SK-N-SH (cell line): Measurements from ENCODE around the gene TP53BP2. TPM values are rescaled to one million over a fixed set of nuclear protein-coding genes. Genes with fewer than 3 reads are reported as not detected.

Experiments
- CTCF ChIA-PET: fragments of 300-600, 350-600 bp; formaldehyde crosslinking; extraction: SDS; loops from one replicate; lab custom pipeline; 2021; lab: Yijun Ruan, JAX
- POLR2A ChIA-PET: fragments of 350-600 bp; sonication (Branson Sonifier 250); formaldehyde crosslinking; extraction: SDS; loops from one replicate; lab custom pipeline; 2020; ENCODE audit warnings: antibody characterized with exemption, inconsistent platforms; lab: Yijun Ruan, JAX
- DNase-seq: peaks from one replicate; pipeline ENCODE4 v3.0.0; 2012
- H2AFZ ChIP-seq: fragments of 200-600 bp; sonication (generic); 2 replicates; pipeline ENCODE4 v1.8.1; 2016; ENCODE audit warnings: antibody characterized with exemption, mild to moderate bottlenecking, low read depth
- H3F3A ChIP-seq: fragments of 200-600 bp; sonication (generic); replicated peaks from 2 replicates; pipeline ENCODE3; 2016; ENCODE audit warnings: antibody characterized with exemption, mild to moderate bottlenecking; ENCODE audit not compliant: insufficient read depth
- H3K27ac ChIP-seq, 2 experiments: fragments of 200-500 bp in 1 of 2; fragments of 200-600 bp in 1 of 2; sonication (Bioruptor generic) in 1 of 2; sonication (generic), shearing (Covaris generic) in 1 of 2; 2 replicates each; pipeline versions ENCODE4 v1.5.1 to v1.6.1; 2014 to 2016; ENCODE audit warnings: low read depth in 2 of 2, inconsistent platforms in 1 of 2, low read length in 1 of 2, mild to moderate bottlenecking in 1 of 2, mixed read lengths in 1 of 2
- H3K27me3 ChIP-seq: fragments of 200-600 bp; sonication (generic), shearing (Covaris generic); 2 replicates; pipeline ENCODE4 v1.6.1; 2016; ENCODE audit warnings: mixed run types; ENCODE audit not compliant: insufficient read depth
- H3K36me3 ChIP-seq, 2 experiments: fragments of 200-500 bp in 1 of 2; fragments of 200-600 bp in 1 of 2; sonication (Bioruptor generic) in 1 of 2; sonication (generic) in 1 of 2; replicated peaks in 1 of 2; 2 replicates each; pipeline versions ENCODE3 to v1.5.1; 2014 to 2016; ENCODE audit warnings: low read length in 1 of 2, mild to moderate bottlenecking in 1 of 2; ENCODE audit not compliant: insufficient read depth in 2 of 2, control insufficient read depth in 1 of 2
- H3K4me1 ChIP-seq, 2 experiments: fragments of 200-500 bp in 1 of 2; fragments of 200-600 bp in 1 of 2; sonication (Bioruptor generic) in 1 of 2; sonication (generic), shearing (Covaris generic) in 1 of 2; 2 replicates each; pipeline versions ENCODE4 v1.5.1 to v1.6.1; 2014 to 2016; ENCODE audit warnings: low read depth in 1 of 2, low read length in 1 of 2, mixed run types in 1 of 2; ENCODE audit not compliant: insufficient read depth in 2 of 2, control insufficient read depth in 1 of 2
- H3K4me2 ChIP-seq: fragments of 200-600 bp; sonication (generic), shearing (Covaris generic); 2 replicates; pipeline ENCODE4 v1.6.1; 2017; ENCODE audit warnings: mixed run types
- H3K4me3 ChIP-seq, 2 experiments: fragments of 200-500 bp in 1 of 2; fragments of 200-600 bp in 1 of 2; sonication (Bioruptor generic) in 1 of 2; sonication (generic), shearing (Covaris generic) in 1 of 2; 2 replicates each; pipeline versions ENCODE4 v1.5.1 to v1.8.1; 2014 to 2016; ENCODE audit warnings: low read depth in 2 of 2, inconsistent platforms in 1 of 2, low read length in 1 of 2, mild to moderate bottlenecking in 1 of 2, mixed read lengths in 1 of 2, moderate library complexity in 1 of 2
- H3K79me2 ChIP-seq: fragments of 200-600 bp; sonication (generic); 2 replicates; pipeline ENCODE4 v1.8.1; 2017; ENCODE audit warnings: mild to moderate bottlenecking; ENCODE audit not compliant: insufficient read depth
- H3K9ac ChIP-seq: fragments of 200-600 bp; sonication (generic); 2 replicates; pipeline ENCODE4 v1.6.1; 2017; ENCODE audit warnings: mixed run types
- H3K9me2 ChIP-seq: fragments of 200-600 bp; sonication (generic); 2 replicates; pipeline ENCODE4 v1.6.1; 2017; ENCODE audit warnings: mixed run types
- H3K9me3 ChIP-seq: fragments of 200-600 bp; sonication (generic); 2 replicates; pipeline ENCODE4 v1.6.1; 2017; ENCODE audit warnings: mixed run types, mild to moderate bottlenecking, moderate library complexity
- H4K20me1 ChIP-seq: fragments of 200-600 bp; sonication (generic); 2 replicates; pipeline ENCODE4 v1.6.1; 2017; ENCODE audit warnings: mild to moderate bottlenecking, mixed run types; ENCODE audit not compliant: insufficient read depth
- CTCF ChIP-seq: fragments of 200-600 bp; sonication (generic); IDR thresholded peaks from 2 replicates; pipeline ENCODE4 v1.6.1; 2017; ENCODE audit warnings: antibody characterized with exemption, mild to moderate bottlenecking, moderate library complexity
- GABPA ChIP-seq: IDR thresholded peaks from 2 replicates; pipeline ENCODE4 v1.4.0; 2012; ENCODE audit warnings: low read depth, mild to moderate bottlenecking
- GATA2 ChIP-seq: sonication (generic); formaldehyde crosslinking; IDR thresholded peaks from 2 replicates; pipeline ENCODE4 v1.5.0; 2020; ENCODE audit warnings: mild to moderate bottlenecking, missing genetic modification reagents
- MAX ChIP-seq: IDR thresholded peaks from 2 replicates; pipeline ENCODE4 v1.4.0; 2012; ENCODE audit warnings: low read depth
- MEF2A ChIP-seq: IDR thresholded peaks from 2 replicates; pipeline ENCODE4 v1.4.0; 2012; ENCODE audit warnings: low read depth, borderline replicate concordance
- MXI1 ChIP-seq: IDR thresholded peaks from 2 replicates; pipeline ENCODE4 v1.6.1; 2012; ENCODE audit warnings: mild to moderate bottlenecking, low read depth, low read length, improper control_type of control experiment
- PBX3 ChIP-seq: IDR thresholded peaks from 2 replicates; pipeline ENCODE4; 2012
- RAD21 ChIP-seq: IDR thresholded peaks from 2 replicates; pipeline ENCODE4 v1.6.1; 2012; ENCODE audit warnings: mild to moderate bottlenecking, low read length
- RCOR1 ChIP-seq: fragments of 150-350 bp; IDR thresholded peaks from 2 replicates; pipeline ENCODE4 v1.6.1; 2017; ENCODE audit warnings: antibody characterized with exemption, low read length
- RFX5 ChIP-seq: IDR thresholded peaks from 2 replicates; pipeline ENCODE4 v1.6.1; 2012; ENCODE audit warnings: mild to moderate bottlenecking, improper control_type of control experiment, low read length
- RXRA ChIP-seq: IDR thresholded peaks from 2 replicates; pipeline ENCODE4 v1.4.0; 2012; ENCODE audit warnings: low read depth, mild to moderate bottlenecking, borderline replicate concordance
- TAF1 ChIP-seq: IDR thresholded peaks from 2 replicates; pipeline ENCODE4 v1.6.1; 2012; ENCODE audit warnings: low read depth, mild to moderate bottlenecking, low read length, moderate library complexity, borderline replicate concordance
- TEAD4 ChIP-seq: IDR thresholded peaks from 2 replicates; pipeline ENCODE4 v1.4.0; 2012; ENCODE audit warnings: mild to moderate bottlenecking, borderline replicate concordance; ENCODE audit not compliant: insufficient read depth
- YY1 ChIP-seq: IDR thresholded peaks from 2 replicates; pipeline ENCODE4 v1.4.0; 2012; ENCODE audit warnings: low read depth, mild to moderate bottlenecking
- ZBTB33 ChIP-seq: IDR thresholded peaks from 2 replicates; pipeline ENCODE4 v1.4.0; 2012; ENCODE audit warnings: low read depth, borderline replicate concordance
- WGBS: methylation state at CpG from one replicate; pipeline ENCODE4 v1.1.6; 2017; ENCODE audit warnings: low lambda C conversion rate; 5-methylcytosine and 5-hydroxymethylcytosine counted together
- polyA plus RNA-seq, 3 experiments: library from polyadenylated mRNA; depleted of rRNA; stranded (reverse); fragments of >200 nt; gene quantifications; 2 replicates each; pipeline ENCODE4 v1.2.3, GENCODE V29; 2012

The TP53BP2 gene
- polyA plus RNA-seq, 1 of the 3 experiments (the other 2 are of a cell fraction): 11.4 TPM

- WGBS: 93% methylated on average over 1 of the region's 1 CpG
- no peak overlapping the region for H3K4me2 ChIP-seq
- no peak overlapping the region for H3K4me3 ChIP-seq
- peaks cover 0 to 6% of the 10 kb centered on the region in 2 experiments for H3K36me3 ChIP-seq
- no peak overlapping the region for H2AFZ ChIP-seq
- DNase-seq: no peak
- H3K27me3 ChIP-seq: no peaks in the 10 kb centered on the region
- POLR2A ChIA-PET: interaction anchor here (1.0 kb wide), 1 partner anchor 16 kb away, joined by 4 read pairs; the partner anchor contains the start of gene TP53BP2
- H3K27ac ChIP-seq: no peak overlapping the region
- peaks cover 91% of the 10 kb centered on the region for H3K79me2 ChIP-seq
- TF ChIP-seq MEF2A: no peak
- TF ChIP-seq RCOR1: no peak
- TF ChIP-seq GABPA: no peak
- no peak for TF ChIP-seq GATA2 (CRISPR knock-in tag)
- TF ChIP-seq MXI1: no peak
- TF ChIP-seq RXRA: no peak
- TF ChIP-seq CTCF: no peak
- no peak for TF ChIP-seq ZBTB33
- TF ChIP-seq TEAD4: no peak
- TF ChIP-seq RAD21: no peak
- no peak for TF ChIP-seq YY1
- H4K20me1 ChIP-seq: peaks cover 24% of the 10 kb centered on the region
- no peaks in the 10 kb centered on the region for H3K9me3 ChIP-seq
- CTCF ChIA-PET: interaction anchor here (2.2 kb wide), 1 partner anchor 16 kb away, joined by 5 read pairs; the partner anchor contains the start of gene TP53BP2
- H3K9me2 ChIP-seq: no peaks in the 10 kb centered on the region
- H3K9ac ChIP-seq: no peak overlapping the region
- H3F3A ChIP-seq: peaks cover 23% of the 10 kb centered on the region
- peaks cover 12 to 31% of the 10 kb centered on the region in 2 experiments for H3K4me1 ChIP-seq
Measured at GRCh38 chr1:223829678-223830077, 16.1 kb downstream of the TP53BP2 start.

- ChIA-PET POLR2A (no interaction called here), CTCF (no interaction called here)
- Histone ChIP-seq H4K20me1 (peaks cover 25% of the 10 kb centered on the region), H2AFZ (no peak overlapping the region), H3K27me3 (no peaks in the 10 kb centered on the region), H3K27ac (no peak overlapping the region), H3K4me3 (no peak overlapping the region), H3K79me2 (peaks cover 91% of the 10 kb centered on the region), H3K4me1 (peaks cover 12 to 21% of the 10 kb centered on the region in 2 experiments), H3K36me3 (peaks cover 0 to 6% of the 10 kb centered on the region in 2 experiments), H3K9ac (no peak overlapping the region), H3K4me2 (no peak overlapping the region), H3F3A (peaks cover 23% of the 10 kb centered on the region), H3K9me2 (no peaks in the 10 kb centered on the region), H3K9me3 (no peaks in the 10 kb centered on the region)
- DNase-seq: no peak
- TF ChIP-seq PBX3 (no peak), RFX5 (no peak), YY1 (no peak), TAF1 (no peak), MAX (no peak)
- 93% methylated on average over 6 of the region's 6 CpGs for WGBS
Measured at GRCh38 chr1:223828162-223828848, 17.4 kb downstream of the TP53BP2 start.
